HG02973 (cell line): ENCODE results near the gene RASSF6.
A peak's percentile ranks its signal among the peaks of the same experiment; 100 is the strongest.
"Not testable (repeated sequence)": the region's sequence is repeated elsewhere in the genome, so short reads cannot be mapped to it uniquely, and the experiment has no call there.

Source experiments
- ATAC-seq: cut with Tn5 transposase; IDR thresholded peaks from one replicate; pipeline ENCODE4 v1.9.1; 2021; ENCODE audit warnings: moderate library complexity; ENCODE audit not compliant: unreplicated experiment

RASSF6 gene

GRCh38 chr4:73583666-73584065 lies 36.6 kb downstream of the RASSF6 start:
- no peak for ATAC-seq

- ATAC-seq = no peak
Measured at GRCh38 chr4:73577371-73577770, 42.9 kb downstream of the RASSF6 start.

- no peak for ATAC-seq
Measured at GRCh38 chr4:73576381-73576780, 43.9 kb downstream of the RASSF6 start.

- no peak for ATAC-seq
Measured at GRCh38 chr4:73575660-73576059, 44.6 kb downstream of the RASSF6 start.

GRCh38 chr4:73573794-73574528 lies 46.3 kb downstream of the RASSF6 start:
- ATAC-seq = peak; percentile 71

GRCh38 chr4:73550865-73551264 lies 69.4 kb downstream of the RASSF6 start:
- ATAC-seq = not testable (repeated sequence)

- ATAC-seq = no peak
Measured at GRCh38 chr4:73544620-73545019, 75.6 kb downstream of the RASSF6 start.

- no peak for ATAC-seq
Measured at GRCh38 chr4:73541251-73541650, 79.0 kb downstream of the RASSF6 start.

- ATAC-seq = no peak
Measured at GRCh38 chr4:73540826-73541225, 79.4 kb downstream of the RASSF6 start.

- no peak for ATAC-seq
Measured at GRCh38 chr4:73539386-73539785, 80.8 kb downstream of the RASSF6 start.

GRCh38 chr4:73538162-73538561 lies 82.1 kb downstream of the RASSF6 start:
- no peak for ATAC-seq

- no peak for ATAC-seq
Measured at GRCh38 chr4:73533515-73534422, 86.5 kb downstream of the RASSF6 start.

- no peak for ATAC-seq
Measured at GRCh38 chr4:73528171-73528570, 92.1 kb downstream of the RASSF6 start.

GRCh38 chr4:73527196-73527595 lies 93.0 kb downstream of the RASSF6 start:
- peak; percentile 53 for ATAC-seq

GRCh38 chr4:73525611-73526010 lies 94.6 kb downstream of the RASSF6 start:
- no peak for ATAC-seq

- no peak for ATAC-seq
Measured at GRCh38 chr4:73523126-73523525, 97.1 kb downstream of the RASSF6 start.
